GM18517 (cell line): ENCODE measurements around the gene TRPV4.

ENCODE experiments used
- ATAC-seq: cut with Tn5 transposase; IDR thresholded peaks from one replicate; pipeline ENCODE4 v1.9.1; 2021; ENCODE audit warnings: mild to moderate bottlenecking, moderate library complexity; ENCODE audit not compliant: unreplicated experiment

Gene TRPV4

DNA sequence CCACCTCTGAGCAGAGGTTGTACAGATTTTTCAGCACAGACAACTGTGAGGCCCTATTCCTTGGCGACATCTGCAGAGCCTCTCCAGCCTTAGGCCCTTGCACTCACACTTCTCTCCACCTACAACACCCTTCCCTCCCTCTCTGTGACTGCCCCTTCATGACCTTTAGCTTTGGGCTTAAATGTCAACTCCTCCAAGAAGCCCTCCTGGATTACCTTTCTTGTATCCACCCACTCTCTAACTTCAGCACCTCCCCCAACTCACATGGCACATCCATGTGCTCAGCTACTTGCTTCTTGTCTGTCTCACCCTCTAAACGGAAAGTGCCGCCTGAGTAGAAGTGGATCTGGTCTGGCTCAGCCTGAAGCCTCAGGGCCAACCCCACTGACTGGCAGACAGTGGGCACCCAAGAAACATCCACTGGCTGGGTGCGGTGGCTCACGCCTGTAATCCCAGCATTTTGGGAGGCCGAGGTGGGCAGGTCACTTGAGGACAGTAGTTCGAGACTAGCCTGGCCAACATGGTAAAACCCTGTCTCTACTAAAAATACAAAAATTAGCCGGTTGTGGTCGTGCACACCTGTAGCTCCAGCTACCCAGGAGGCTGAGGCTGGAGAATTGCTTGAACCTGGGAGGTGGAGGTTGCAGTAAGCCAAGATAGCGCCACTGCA, 22.1 kb downstream of the TRPV4 start:
- no peak for ATAC-seq

DNA sequence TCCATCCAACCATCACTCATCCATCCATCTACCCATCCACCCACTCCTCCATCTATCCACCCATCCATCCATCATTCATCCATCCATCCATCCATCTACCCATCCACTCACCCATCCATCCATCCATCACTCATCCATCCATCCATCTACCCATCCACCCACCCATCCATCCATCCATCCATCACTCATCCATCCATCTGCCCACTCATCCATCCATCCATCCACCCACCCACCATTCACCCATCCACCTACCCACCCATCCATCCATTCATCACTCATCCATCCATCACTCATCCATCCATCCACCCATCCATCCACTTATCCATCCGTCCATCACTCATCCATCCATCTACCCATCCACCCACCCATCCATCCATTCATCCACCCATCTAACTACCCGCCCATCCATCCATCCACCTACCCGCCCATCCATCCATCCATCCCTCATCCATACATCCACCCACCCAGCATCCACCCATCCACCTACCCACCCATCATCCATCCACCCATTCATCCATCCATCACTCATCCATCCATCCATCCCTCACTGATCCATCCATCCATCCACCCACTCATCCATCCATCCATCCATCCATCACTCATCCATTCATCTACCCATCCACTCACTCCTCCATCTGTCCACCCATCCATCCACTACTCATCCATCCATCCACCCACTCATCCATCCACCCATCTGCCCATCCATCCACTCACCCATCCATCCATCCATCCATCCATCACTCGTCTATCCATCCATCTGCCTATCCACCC, 24.1 kb downstream of the TRPV4 start:
- no peak for ATAC-seq

DNA sequence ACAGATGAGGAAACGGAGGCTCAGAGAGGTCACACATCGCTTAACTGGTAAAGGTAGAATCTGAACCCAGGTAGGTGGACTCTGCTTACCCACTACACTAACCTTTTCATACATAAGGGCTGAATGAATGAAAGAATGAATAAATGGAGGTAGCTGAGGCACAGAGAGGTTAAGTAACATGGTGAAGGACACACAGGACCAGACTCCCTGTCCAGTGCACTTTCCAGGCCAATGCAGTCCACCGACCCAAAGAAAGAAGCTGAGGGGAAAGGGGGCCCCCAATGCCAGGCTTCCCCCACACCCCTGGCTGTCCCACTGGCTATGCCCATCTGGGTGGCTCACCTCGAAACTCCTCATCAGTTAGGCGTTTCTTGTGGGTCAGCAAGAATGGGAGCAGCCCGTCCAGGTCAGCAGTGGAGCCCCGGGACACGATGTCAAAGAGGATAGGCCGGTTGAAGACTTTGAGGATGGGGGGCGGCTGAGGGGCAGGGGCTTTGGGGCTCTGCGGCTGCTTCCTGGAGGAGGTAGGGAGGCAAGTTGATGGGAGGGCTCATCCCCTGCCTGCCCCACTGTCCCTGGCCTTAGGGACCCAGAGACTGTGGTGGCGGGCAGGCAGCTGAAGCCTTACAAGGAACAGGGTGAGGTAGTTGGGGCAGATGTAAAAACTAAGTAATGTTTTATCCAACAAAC, 25.1 kb downstream of the TRPV4 start:
- ATAC-seq: no peak

DNA sequence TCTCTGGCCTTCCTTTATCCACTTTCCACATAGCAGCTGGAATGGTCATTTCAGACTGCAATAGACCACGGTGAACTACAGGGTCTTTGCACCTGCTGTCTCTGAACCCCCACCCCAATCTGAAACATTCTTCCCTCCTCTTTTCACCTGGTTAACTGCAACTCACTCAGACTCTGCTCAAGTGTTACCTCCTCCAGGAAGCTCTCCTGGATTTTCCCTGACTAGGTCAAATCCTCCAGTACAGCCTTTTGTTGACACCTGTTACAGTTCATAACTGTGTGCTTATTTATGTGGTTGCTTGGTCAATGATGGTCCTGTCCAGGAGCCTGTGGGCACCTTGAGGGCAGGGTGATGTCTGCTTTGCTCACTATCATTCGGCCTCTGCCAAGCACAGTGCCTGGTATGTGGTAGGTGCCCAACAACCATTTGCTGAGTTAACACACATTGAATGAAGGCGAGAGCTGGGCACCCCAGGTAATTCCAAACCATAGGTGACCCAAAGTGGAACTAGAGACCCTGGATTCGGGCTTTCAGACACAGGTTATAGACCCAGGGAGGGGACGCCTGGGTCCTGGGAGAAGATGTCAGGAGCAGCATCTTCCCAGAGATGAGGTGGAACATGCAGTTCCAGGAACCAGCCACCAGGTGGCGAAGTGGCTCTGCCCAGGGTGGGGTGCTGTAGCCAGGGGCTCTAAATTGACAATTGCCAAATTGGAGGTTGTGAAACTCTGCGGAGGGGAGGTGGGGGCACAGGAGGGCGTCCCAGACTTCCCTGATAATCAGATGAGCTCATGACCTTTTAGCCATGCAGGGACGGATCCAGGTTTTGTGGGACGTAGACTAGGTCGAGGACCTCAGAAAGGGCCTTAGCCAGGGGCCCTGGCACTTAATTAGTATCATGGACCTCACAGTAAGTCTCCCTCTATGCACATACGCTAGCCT, 28.1 kb downstream of the TRPV4 start:
- no peak for ATAC-seq

DNA sequence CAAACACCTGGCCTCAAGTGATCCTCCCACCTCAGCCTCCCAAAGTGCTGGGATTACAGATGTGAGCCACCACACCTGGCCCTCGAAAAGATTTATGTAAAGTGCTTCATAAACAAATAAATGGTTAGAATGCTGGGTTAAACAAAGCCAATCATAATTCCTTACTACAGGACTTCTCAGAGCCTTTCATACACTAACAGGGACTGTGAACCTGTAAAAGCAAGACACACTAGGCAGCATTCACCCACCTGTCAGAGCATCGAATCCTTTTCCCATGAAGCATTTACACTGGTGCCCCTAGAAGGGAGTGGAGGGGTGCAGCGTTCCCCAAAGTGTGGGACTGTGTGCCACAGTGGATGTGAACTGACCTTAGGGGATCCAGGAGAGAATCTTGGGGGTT, 29.5 kb downstream of the TRPV4 start:
- ATAC-seq: no peak

DNA sequence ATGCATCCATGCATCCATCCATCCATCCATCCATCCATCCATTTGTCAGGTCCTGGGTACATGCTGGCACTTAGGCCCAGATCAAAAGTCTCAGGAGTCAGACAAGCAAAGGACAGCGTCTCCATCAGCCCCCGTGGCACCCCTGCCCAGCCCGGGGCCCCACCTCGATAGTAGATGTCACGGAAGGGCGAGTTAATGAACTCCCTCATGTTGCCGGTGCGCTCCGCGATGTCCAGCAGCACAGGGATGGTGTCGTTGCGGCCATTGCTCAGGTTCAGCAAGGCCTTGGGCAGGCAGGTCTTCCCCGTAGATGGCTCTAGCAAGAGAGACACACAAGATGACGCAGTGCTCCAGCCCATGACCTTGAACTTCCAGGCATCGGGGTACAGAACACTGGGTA, 30.4 kb downstream of the TRPV4 start:
- ATAC-seq: no peak

DNA sequence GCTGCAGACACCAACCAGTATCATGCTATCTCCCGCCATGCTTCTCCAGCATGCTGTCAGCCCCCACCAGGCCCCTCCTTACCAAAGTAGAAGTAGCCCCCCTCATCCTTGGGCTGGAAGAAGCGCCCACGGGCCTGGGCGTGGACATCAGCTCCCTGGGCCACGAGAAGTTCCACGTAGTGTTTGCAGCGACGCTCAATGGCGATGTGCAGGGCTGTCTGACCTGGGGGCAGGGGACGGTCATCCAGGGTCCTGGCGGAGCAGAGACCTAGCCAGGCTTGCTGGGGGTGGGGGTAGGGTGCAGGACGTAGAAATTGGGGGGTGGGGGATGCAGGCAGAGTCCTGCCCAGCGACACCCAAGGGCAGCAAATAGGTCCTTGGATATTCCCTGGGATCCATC, 32.7 kb downstream of the TRPV4 start:
- no peak for ATAC-seq

DNA sequence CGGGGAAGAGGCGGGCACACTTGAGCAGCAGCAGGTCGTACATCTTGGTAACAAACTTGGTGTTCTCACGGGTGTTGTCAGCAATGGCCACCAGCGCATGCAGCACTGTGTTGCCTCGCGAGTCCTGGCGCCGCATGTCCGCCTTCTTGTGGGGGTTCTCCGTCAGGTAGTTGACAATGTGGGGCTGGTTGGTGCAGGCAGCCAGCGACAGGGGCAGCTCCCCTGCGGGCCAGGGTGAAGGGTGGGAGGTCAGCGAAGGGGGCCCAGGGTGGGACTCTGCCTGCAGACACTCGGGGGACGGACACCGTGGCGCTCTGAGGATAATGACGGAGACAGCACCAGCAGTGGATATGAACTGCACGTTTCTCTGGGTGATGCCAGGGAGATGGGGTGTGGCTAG, 34.5 kb downstream of the TRPV4 start:
- ATAC-seq: no peak

DNA sequence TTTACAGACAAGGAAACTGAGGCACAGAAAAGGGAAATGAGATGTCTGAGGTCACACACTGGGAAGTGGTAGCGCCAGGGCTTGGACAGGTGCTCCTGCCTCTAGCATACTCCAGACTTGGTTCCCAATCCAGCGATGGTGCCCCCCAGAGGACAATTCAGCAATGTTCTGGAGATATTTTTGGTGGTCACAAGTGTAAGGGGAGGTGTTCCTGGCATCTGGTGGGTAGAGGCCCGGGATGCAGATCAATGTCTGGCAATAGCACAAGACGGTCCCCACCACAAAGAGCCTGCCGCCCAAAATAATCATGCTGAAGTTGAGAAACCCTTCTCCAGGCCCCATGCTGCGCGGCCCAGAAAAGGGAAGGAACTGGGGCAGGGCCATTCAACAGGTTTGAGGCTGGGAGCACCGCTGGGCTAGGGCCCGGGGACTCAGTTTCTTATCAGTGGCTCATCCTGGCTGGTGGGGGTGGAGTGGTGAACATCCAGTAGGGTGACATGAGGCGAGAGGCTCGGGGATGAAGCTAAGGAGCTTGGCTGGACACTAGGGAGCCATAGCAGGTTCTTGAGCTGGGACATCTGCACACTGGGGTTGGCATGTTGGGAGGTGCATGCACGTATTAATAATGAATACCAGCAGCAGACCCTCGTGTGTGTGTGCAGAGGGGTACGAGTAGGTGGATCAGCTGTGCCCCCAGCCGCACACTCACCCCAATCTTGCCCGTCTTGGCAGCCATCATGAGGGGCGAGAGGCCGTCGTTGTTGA, 35.1 kb downstream of the TRPV4 start:
- ATAC-seq: no peak

DNA sequence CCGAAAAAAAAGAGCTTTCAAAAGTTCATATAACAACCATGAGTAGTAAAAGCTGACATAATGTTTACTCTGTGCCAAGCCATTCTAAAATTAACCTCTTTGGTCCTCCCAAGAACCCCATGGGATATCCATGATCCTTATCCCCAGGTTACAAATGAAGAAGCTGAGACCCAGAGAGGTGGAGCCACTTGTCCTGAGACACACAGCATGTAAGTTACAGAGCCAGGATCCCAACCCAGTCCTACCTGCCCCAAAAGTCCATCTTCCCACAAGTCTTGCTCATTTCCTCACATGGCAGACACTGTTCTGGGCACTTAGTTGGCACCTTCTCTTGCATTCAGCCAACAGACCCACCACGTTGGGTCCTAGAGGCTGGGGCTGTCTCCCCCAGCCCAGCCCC, 37.1 kb downstream of the TRPV4 start:
- ATAC-seq: no peak

DNA sequence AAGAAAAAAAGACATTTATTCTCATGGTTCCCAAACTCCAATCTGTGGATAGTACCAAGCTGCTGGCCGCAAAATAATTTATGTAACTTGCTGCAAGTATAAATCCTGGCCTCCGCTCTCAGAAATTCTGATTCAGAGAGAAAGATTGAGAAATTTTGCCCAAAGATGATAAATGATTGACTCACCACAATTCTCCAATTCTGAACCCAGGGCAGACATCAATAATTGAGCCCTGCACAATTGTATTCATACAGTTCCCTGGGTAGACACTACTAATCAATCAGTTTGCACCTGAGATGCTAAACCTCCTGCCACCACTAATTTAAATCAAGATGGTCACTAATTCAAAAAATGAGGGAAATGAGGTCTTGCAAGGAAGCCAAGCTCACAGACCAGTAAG, 38.2 kb downstream of the TRPV4 start:
- no peak for ATAC-seq

DNA sequence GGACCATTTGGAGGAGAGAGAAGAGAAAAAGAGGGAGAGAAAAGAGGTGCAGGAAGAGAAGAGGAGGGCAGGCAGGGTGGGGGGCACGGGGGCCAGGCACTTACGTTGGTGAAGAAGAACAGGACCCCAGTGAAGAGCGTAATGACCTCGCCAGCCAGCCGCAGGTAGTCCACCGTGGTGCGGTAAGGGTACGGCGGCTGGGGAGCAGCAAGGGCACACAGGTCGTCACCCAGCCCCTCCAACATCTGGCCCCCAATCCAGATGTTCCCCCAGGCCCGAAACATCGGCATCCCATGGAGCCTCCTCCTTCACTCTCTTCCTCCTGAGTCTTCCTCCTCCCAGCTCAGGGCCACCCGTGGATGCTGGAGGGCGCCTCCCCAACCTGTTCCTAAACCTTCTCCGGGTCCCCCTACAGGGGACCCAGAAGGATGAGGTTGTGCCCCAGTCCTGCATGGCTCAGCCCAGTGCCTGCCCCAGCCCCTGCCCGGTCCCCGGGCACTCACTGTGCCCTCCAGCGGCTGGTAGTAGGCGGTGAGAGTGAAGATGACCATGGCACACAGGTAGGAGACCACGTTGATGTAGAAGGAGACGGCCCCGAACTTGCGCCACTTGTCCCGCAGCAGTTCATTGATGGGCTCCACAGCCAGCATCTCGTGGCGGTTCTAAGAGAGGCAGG, 39.2 kb downstream of the TRPV4 start:
- no peak for ATAC-seq

DNA sequence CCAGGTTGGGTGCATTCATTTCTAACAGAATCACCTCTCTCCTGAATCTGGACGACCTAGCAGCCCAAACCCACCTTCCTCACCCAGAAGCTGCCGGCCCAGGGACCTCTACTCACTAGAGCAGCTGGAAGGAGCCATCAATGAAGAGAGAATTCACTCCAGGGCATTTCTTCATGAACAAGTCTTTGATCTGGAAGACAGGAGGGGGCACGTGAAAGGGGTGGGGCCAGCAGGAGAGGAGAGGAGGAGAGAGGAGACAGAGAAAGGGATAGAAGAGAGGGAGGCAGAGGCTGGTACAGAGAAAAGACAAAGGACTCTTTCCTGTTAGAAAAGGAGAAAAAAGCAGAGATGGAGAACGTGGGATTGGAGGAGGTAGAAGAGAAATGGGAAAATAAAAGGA, 39.8 kb downstream of the TRPV4 start:
- ATAC-seq: no peak

DNA sequence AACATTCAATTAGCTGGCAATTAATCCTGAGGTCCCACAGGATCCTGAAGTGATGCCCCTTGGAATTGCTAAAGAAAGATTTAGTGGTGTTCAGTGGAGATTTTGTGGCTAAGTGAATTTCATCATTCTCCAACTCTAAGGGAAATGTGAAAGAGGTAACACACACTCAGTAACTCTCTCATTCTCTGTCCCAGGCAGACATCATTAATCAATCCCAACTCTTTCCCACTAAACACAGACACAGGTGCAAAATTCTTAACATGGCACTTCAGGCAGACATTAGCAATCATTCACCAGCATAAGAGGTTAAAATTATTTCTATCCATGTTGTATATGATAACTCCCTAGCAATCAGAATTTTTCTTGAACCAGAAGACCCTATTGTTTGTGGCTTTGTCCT, 40.2 kb downstream of the TRPV4 start:
- ATAC-seq: no peak

DNA sequence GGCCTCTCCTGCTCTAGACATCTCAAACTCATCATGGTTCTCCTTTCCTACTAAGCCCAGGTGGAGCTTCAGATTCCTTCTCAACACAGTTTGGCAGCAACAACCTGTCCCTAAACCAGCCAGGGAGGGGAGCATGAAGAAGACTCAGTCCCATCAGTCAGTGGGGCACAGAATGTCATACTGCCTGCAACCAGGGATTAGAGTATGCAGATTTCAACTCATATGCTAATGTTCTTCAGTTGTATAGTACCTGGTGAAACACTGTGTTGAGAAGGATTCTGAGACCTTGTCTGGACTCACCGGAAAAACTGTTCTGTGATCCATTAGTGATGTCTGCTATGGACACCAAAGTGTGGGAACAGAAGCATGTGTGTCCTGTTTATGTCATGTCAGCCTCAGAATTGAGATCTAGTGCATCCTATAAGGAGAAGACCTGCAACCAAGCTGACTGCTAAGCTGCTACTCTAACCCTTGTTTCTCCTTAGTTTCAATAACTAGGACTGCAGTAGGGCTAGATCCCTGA, 43.6 kb downstream of the TRPV4 start:
- ATAC-seq: no peak

DNA sequence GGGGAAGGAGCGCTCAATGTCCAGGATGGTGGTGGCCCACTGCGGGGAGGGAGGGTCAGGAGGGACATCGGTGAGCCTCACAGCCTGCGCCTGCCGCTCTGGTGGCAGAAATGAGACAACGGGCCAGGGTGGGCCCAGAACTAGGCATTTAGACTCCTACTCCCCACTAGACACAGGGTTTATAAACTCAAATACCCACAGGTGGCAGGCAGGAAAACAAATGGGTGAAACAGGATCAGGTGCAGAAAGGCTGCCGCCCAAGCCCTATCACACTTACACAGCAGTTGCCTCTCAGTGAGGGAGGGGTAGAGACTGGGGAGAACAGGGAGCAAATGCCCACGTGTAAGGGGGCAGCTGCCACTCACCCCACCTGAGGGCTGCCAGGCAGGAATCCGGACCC, 46.4 kb downstream of the TRPV4 start:
- no peak for ATAC-seq

DNA sequence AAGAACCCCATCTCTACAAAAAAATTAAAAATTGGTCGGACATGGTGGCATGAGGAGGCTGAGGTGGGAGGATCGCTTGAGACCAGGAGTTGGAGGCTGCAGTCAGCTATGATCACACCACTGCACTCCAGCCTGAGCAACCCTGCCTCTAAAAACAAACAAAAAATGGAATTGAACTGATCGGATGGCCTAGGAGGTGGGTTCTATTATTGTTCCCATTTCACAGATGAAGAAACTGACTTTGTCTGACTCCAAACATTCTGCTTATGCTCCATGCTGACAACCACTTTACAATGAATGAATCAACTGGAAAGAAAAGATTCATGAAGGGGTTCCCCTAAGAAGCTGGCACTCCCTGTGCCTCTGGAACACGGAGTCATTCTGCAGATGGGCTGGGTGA, 47.3 kb downstream of the TRPV4 start:
- no peak for ATAC-seq

DNA sequence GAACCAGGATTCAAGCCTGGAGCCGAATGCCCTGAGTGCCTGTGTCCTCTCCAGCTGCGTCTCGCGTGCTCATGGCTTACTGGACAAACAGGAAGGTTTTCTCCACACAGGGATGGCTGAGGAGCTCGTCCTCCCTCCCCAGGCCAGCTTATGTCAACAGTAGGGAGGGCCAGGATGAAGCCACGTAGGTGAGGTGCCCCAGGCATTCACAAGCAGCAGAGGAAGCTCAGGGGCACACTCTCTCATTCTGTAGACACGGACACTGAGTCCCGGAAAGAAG, 49.3 kb downstream of the TRPV4 start:
- ATAC-seq: no peak

DNA sequence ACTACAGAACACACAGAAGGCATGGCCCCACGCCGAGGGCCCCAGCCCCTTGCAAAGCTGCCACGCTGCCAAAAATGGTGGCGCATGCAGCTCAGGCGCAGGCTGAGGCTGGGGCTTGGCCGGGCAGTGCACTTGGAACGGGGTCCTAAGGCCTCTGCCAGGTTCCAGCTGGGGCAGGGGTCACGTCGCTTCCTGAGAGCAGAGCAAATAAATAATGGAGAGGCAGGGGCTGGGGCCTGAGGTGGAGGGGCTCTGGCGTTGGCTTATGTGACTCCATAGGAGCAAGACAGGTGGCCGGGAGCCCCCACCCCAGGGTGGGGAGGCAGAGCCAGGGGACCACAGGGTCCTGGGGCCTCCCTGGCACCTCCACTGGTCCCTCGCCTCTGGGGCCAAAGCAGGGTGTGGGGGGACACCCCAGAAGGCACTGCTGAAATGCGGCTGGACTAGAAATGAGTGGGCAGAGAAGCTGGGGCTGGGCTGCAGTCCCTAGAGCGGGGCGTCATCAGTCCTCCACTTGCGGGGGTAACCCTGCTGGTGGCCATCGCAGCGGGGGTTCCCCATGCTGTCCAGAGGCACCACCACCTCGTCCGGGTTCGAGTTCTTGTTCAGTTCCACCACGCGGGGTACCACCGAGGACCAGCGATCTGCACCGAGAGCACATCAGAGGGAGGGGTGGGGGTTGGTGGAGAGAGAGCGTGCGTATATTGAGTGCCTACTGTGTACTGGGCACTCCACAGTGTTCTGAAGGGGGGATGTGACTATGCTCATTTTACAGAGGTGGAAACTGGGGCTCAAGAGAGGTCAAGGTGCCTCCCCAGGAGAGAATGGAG, 49.8 kb downstream of the TRPV4 start:
- ATAC-seq: no peak
